ENCODE measurements around the gene GRID1. TPM values are rescaled to one million over a fixed set of nuclear protein-coding genes. Genes with fewer than 3 reads are reported as not detected.

GRID1 gene
- total and polyA plus RNA-seq, 10 of the 15 experiments (the other 5 are each of a cell fraction or from before 2014, with no cell fraction given): 0.04 to 0.62 (median 0.08) TPM; not detected in 5

GRCh38 chr10:86327954-86328725 is 38.5 kb downstream of the GRID1 start (continued):
- TF ChIP-seq ZBTB11 (CRISPR knock-in tag; IDR thresholded peaks at IDR 0.05): no peak
- TF ChIP-seq ATF7 (IDR thresholded peaks at IDR 0.05; ENCODE audit: low read depth): no peak
- no peak for TF ChIP-seq ESRRA (IDR thresholded peaks at IDR 0.05; ENCODE audit: low read length)

GRCh38 chr10:86325158-86325557 is 41.4 kb downstream of the GRID1 start:
- in situ Hi-C loops (cut with MboI) (no loop called here), intact Hi-C loops (cut with micrococcal nuclease; ENCODE audit: unreplicated experiment) (no loop called here)
- no peaks in the 10 kb centered on the region for H3K36me3 ChIP-seq (ENCODE audit: control insufficient read depth in 2 of 2, insufficient read depth in 2 of 2, low read length in 1 of 2)
- no peak overlapping the region for H3K4me2 ChIP-seq (ENCODE audit: control insufficient read depth, insufficient read depth)
- no TSS peak for BruUV-seq (replicated peaks)
- ChIA-PET RAD21 (ENCODE audit: unreplicated experiment) (no interaction called here), POLR2A (no interaction called here), SMC1A (ENCODE audit: uncharacterized antibody, unreplicated experiment) (no interaction called here), CTCF (no interaction called here)
- DNase-seq (ENCODE audit: low read depth, low spot score) (no peak), FAIRE-seq (no peak), ATAC-seq (no peak)
- no peaks in the 10 kb centered on the region for H3K9me3 ChIP-seq (replicated peaks; ENCODE audit: control insufficient read depth, insufficient read depth, low read length)
- no peak overlapping the region for H3K4me3 ChIP-seq
- no peak overlapping the region for H2AFZ ChIP-seq (ENCODE audit: control insufficient read depth, low read depth, low read length)
- no peak for TF ChIP-seq NKRF (conservative IDR thresholded peaks at IDR 0.05)
- no peak for TF ChIP-seq MYC (IDR thresholded peaks at IDR 0.05; ENCODE audit: insufficient read depth, insufficient read length, insufficient replicate concordance, low read length, severe bottlenecking)
- no peak for TF ChIP-seq SIN3A (IDR thresholded peaks at IDR 0.05; ENCODE audit: low read depth, low read length)
- TF ChIP-seq STAT1 (conservative IDR thresholded peaks at IDR 0.05): no peak
- no peak for TF ChIP-seq CREB1 (IDR thresholded peaks at IDR 0.05; ENCODE audit: low read depth)
- TF ChIP-seq HCFC1 (IDR thresholded peaks at IDR 0.05; ENCODE audit: low read length): no peak
- TF ChIP-seq STAT3 (IDR thresholded peaks at IDR 0.05; ENCODE audit: low read depth, low read length): no peak
- TF ChIP-seq FOXM1 (IDR thresholded peaks at IDR 0.05; ENCODE audit: low read depth, low read length): no peak
- no peak overlapping the region for H3K9ac ChIP-seq (ENCODE audit: control insufficient read depth, insufficient read depth, low read length)
- peaks cover 2 to 5% of the 10 kb centered on the region in 2 experiments; a peak in 2 of 4 replicates for H3K27me3 ChIP-seq (replicated peaks in 1 of 2; ENCODE audit: control insufficient read depth in 2 of 2, insufficient read depth in 2 of 2, low read length in 1 of 2)
- no peaks in the 10 kb centered on the region for H3K4me1 ChIP-seq (ENCODE audit: control insufficient read depth, insufficient read depth, low read length)
- H3K79me2 ChIP-seq (ENCODE audit: control insufficient read depth, insufficient read depth, low read length): no peaks in the 10 kb centered on the region
- no peak overlapping the region for H3K27ac ChIP-seq (ENCODE audit: control insufficient read depth, insufficient read depth)
- 14% methylated on average over 5 of the region's 5 CpGs for WGBS (ENCODE audit: insufficient coverage, insufficient replicate concordance, low lambda C conversion rate, missing lambda C conversion rate)
- no peaks in the 10 kb centered on the region for H4K20me1 ChIP-seq (ENCODE audit: control insufficient read depth, insufficient read depth)
